PC-3 (cell line): ENCODE data around the gene ARHGAP24. TPM values are rescaled to one million over a fixed set of nuclear protein-coding genes. Genes with fewer than 3 reads are reported as not detected.

Experiments
- ATAC-seq: fragments of 200-7000 bp; cut with Tn5 transposase; 2 replicates; pipeline ENCODE4 v1.9.1; 2020; ENCODE audit warnings: mild to moderate bottlenecking, moderate library complexity
- BruUV-seq: library from RNA; stranded (reverse); fragments of 400-500 nt; replicated peaks from 2 replicates; lab custom pipeline; 2021; lab: Mats Ljungman, UMichigan
- CTCF ChIA-PET: fragments of 300-600 bp; sonication (Branson Sonifier 250); formaldehyde crosslinking; loops from one replicate; lab custom pipeline; 2022; ENCODE audit warnings: antibody characterized with exemption; lab: Charles Lee
- POLR2A ChIA-PET: fragments of 300-600 bp; sonication (Branson Sonifier 250); formaldehyde crosslinking; loops from one replicate; lab custom pipeline; 2022; ENCODE audit warnings: antibody characterized with exemption; ENCODE audit not compliant: unreplicated experiment; lab: Charles Lee
- DNase-seq: peaks from one replicate; pipeline ENCODE4 v3.0.0-alpha.2; 2015
- H2AFZ ChIP-seq: fragments of 300-600 bp; sonication (generic); 2 replicates; pipeline ENCODE4 v1.6.0; 2016; ENCODE audit warnings: antibody characterized with exemption, low read length
- H3F3A ChIP-seq: fragments of 300-600 bp; sonication (generic); one replicate; pipeline ENCODE4 v1.6.0; 2017; ENCODE audit warnings: antibody characterized with exemption, low read length, control low read depth, mild to moderate bottlenecking; ENCODE audit not compliant: unreplicated experiment
- H3K27ac ChIP-seq: fragments of 300-600 bp; sonication (generic); 2 replicates; pipeline ENCODE4 v1.5.1; 2016; ENCODE audit warnings: mild to moderate bottlenecking, low read length
- H3K27me3 ChIP-seq: fragments of 300-600 bp; sonication (generic); 2 replicates; pipeline ENCODE4 v1.6.1; 2016; ENCODE audit warnings: low read length, mixed read lengths
- H3K36me3 ChIP-seq: fragments of 300-600 bp; sonication (generic); 2 replicates; pipeline ENCODE4 v1.6.1; 2016; ENCODE audit warnings: low read depth, mixed run types, low read length, mixed read lengths
- H3K4me1 ChIP-seq: fragments of 300-600 bp; sonication (generic); 2 replicates; pipeline ENCODE4 v1.5.1; 2016; ENCODE audit warnings: low read length; ENCODE audit not compliant: insufficient read depth
- H3K4me2 ChIP-seq: fragments of 300-600 bp; sonication (generic); 2 replicates; pipeline ENCODE4 v1.6.0; 2016; ENCODE audit warnings: low read length
- H3K4me3 ChIP-seq: fragments of 300-600 bp; sonication (generic); 2 replicates; pipeline ENCODE4 v1.5.1; 2016; ENCODE audit warnings: mild to moderate bottlenecking, low read length, mixed read lengths
- H3K79me2 ChIP-seq: fragments of 300-600 bp; sonication (generic); 2 replicates; pipeline ENCODE4 v1.6.1; 2017; ENCODE audit warnings: low read length, mixed read lengths
- H3K9ac ChIP-seq: fragments of 300-600 bp; sonication (generic); 2 replicates; pipeline ENCODE4 v1.6.0; 2016; ENCODE audit warnings: mild to moderate bottlenecking, low read length
- H3K9me2 ChIP-seq: fragments of 300-600 bp; sonication (generic); replicated peaks from 2 replicates; pipeline ENCODE4 v1.6.1; 2016; ENCODE audit warnings: mixed run types, low read length, mixed read lengths
- H3K9me3 ChIP-seq: fragments of 300-600 bp; sonication (generic); 2 replicates; pipeline ENCODE4 v1.6.1; 2016; ENCODE audit warnings: low read length, mixed read lengths
- H4K20me1 ChIP-seq: fragments of 300-600 bp; sonication (generic); 2 replicates; pipeline ENCODE4 v1.6.1; 2016; ENCODE audit warnings: low read length, mixed read lengths
- CTCF ChIP-seq: fragments of 300-600 bp; sonication (generic); conservative IDR thresholded peaks from 2 replicates; pipeline ENCODE4 v1.5.1; 2017; ENCODE audit warnings: antibody characterized with exemption, low read depth, mild to moderate bottlenecking, low read length
- EZH2 ChIP-seq: fragments of 300-600 bp; sonication (generic); IDR thresholded peaks from one replicate; pipeline ENCODE4 v1.6.1; 2017; ENCODE audit warnings: antibody characterized with exemption, mild to moderate bottlenecking, low read length; ENCODE audit not compliant: unreplicated experiment
- EZH2phosphoT487 ChIP-seq: fragments of 300-600 bp; sonication (generic); IDR thresholded peaks from 2 replicates; pipeline ENCODE4 v1.6.1; 2018; ENCODE audit warnings: mild to moderate bottlenecking, antibody characterized with exemption, low read length, borderline replicate concordance
- intact Hi-C: fragments of 100-400 bp; cut with micrococcal nuclease; formaldehyde crosslinking; loops from 2 replicates; pipeline ENCODE4 v1.9.0; 2023
- total RNA-seq: library from RNA; depleted of rRNA; stranded (reverse); fragments of >200 nt; gene quantifications from 2 replicates; pipeline ENCODE4 v1.2.3, GENCODE V29; 2014

Gene ARHGAP24
- total RNA-seq, 1 experiment from 2014 or later: 7.4 TPM

- Histone ChIP-seq H3K27me3 (no peaks in the 10 kb centered on the region), H3F3A (no peaks in the 10 kb centered on the region), H3K27ac (no peak overlapping the region), H3K9me2 (no peaks in the 10 kb centered on the region), H3K4me2 (no peak overlapping the region), H3K4me3 (no peak overlapping the region), H3K79me2 (no peaks in the 10 kb centered on the region), H3K4me1 (peaks cover 27% of the 10 kb centered on the region), H2AFZ (no peak overlapping the region), H3K9ac (no peak overlapping the region), H3K36me3 (no peaks in the 10 kb centered on the region), H3K9me3 (no peaks in the 10 kb centered on the region), H4K20me1 (no peaks in the 10 kb centered on the region)
- CTCF ChIA-PET: no interaction called here
- POLR2A ChIA-PET: no interaction called here
- no peak for TF ChIP-seq EZH2phosphoT487
- TF ChIP-seq CTCF: no peak
- BruUV-seq: no TSS peak
- ATAC-seq: no peak
- intact Hi-C loops: no loop called here
- no peak for DNase-seq
Measured at GRCh38 chr4:85760511-85760910, 285.6 kb downstream of the ARHGAP24 start.

GRCh38 chr4:85761803-85762528 is 287.0 kb downstream of the ARHGAP24 start:
- peak; percentile 72 for ATAC-seq
- H3K9me3 ChIP-seq: no peaks in the 10 kb centered on the region
- TF ChIP-seq EZH2 (no peak), EZH2phosphoT487 (no peak), CTCF (no peak)
- DNase-seq: peak; percentile 24
- CTCF ChIA-PET: interaction anchor here (0.5 to 1.1 kb wide), 3 partner anchors 25 to 75 kb away, joined by 3 to 15 read pairs (median 3); no protein-coding TSS in a partner anchor
- no peaks in the 10 kb centered on the region for H4K20me1 ChIP-seq
- intact Hi-C loops: loop anchor here (2.0 kb wide), 2 partner anchors 15 to 207 kb away; no protein-coding TSS in a partner anchor
- H3K79me2 ChIP-seq: no peaks in the 10 kb centered on the region
- H3K4me3 ChIP-seq: peak overlapping the region; percentile 31; the same call in 1 of the 2 replicates
- H3K27me3 ChIP-seq: no peaks in the 10 kb centered on the region
- POLR2A ChIA-PET: interaction anchor here (0.6 kb wide), 1 partner anchor 31 kb away, joined by 5 read pairs; no protein-coding TSS in a partner anchor
- peak overlapping the region; percentile 43; the same call in 1 of the 2 replicates for H2AFZ ChIP-seq
- peak overlapping the region; percentile 63 for H3K4me2 ChIP-seq
- peaks cover 27% of the 10 kb centered on the region for H3K4me1 ChIP-seq
- H3K9ac ChIP-seq: peak overlapping the region; percentile 39
- BruUV-seq: no TSS peak
- no peaks in the 10 kb centered on the region for H3F3A ChIP-seq
- H3K36me3 ChIP-seq: no peaks in the 10 kb centered on the region
- H3K27ac ChIP-seq: peak overlapping the region; percentile 66
- H3K9me2 ChIP-seq: no peaks in the 10 kb centered on the region
